Upper lobe of left lung (tissue), 6 donors: ENCODE measurements around the gene PCDH17. TPM values are rescaled to one million over a fixed set of nuclear protein-coding genes. Genes with fewer than 3 reads are reported as not detected.
A peak's percentile ranks its signal among the peaks of the same experiment; 100 is the strongest.

Source experiments
- ATAC-seq, 2 donors: fragments of 200-7000 bp; cut with Tn5 transposase; one replicate each; pipeline ENCODE4 v1.9.1; 2022; ENCODE audit warnings: mild to moderate bottlenecking in 2 of 2, moderate library complexity in 2 of 2; ENCODE audit not compliant: low FRiP score in 2 of 2
- DNase-seq, 2 donors: peaks; one replicate each; pipeline ENCODE4 v3.0.0-alpha.2; 2019 to 2020
- H3K27ac ChIP-seq, 4 donors: fragments of 200-600 bp; sonication (generic); one replicate each; pipeline ENCODE4 v1.5.1; 2016 to 2019
- H3K27me3 ChIP-seq, 4 donors: fragments of 200-600 bp; sonication (generic); one replicate each; pipeline ENCODE4 v1.5.1; 2017 to 2019
- H3K36me3 ChIP-seq, 4 donors: fragments of 200-600 bp; sonication (generic); one replicate each; pipeline ENCODE4 v1.5.1; 2016 to 2019
- H3K4me1 ChIP-seq, 4 donors: fragments of 200-600 bp; sonication (generic); one replicate each; pipeline ENCODE4 v1.5.1; 2018 to 2019
- H3K4me3 ChIP-seq, 4 donors: fragments of 200-600 bp; sonication (generic); one replicate each; pipeline ENCODE4 v1.5.1; 2017 to 2019; ENCODE audit warnings: mild to moderate bottlenecking in 2 of 4, moderate library complexity in 1 of 4
- H3K9me3 ChIP-seq, 4 donors: fragments of 200-600 bp; sonication (generic); one replicate each; pipeline ENCODE4 v1.5.1; 2018 to 2019
- EP300 ChIP-seq, 4 donors: sonication (generic); formaldehyde crosslinking; IDR thresholded peaks; one replicate each; pipeline ENCODE4 v1.5.1; 2017; ENCODE audit warnings: antibody characterized with exemption in 4 of 4, control low read depth in 2 of 4
- POLR2A ChIP-seq, 4 donors: fragments of 450-650 bp; IDR thresholded peaks; one replicate each; pipeline ENCODE4 v1.5.1; 2016 to 2017; ENCODE audit warnings: antibody characterized with exemption in 4 of 4, mild to moderate bottlenecking in 2 of 4
- POLR2AphosphoS5 ChIP-seq, 2 donors: sonication (generic); formaldehyde crosslinking; IDR thresholded peaks; one replicate each; pipeline ENCODE4 v1.5.1; 2017; ENCODE audit warnings: antibody characterized with exemption in 2 of 2
- WGBS, 2 donors: methylation state at CpG; one replicate each; pipeline ENCODE4 v1.1.5; 2017 to 2018; 5-methylcytosine and 5-hydroxymethylcytosine counted together
- total RNA-seq, 6 donors: library from RNA; depleted of rRNA in 4 of 6; stranded (reverse); fragments of >200 nt in 4 of 6; gene quantifications; one replicate each; pipeline versions ENCODE4 v1.1.0 to v1.2.1, GENCODE V29; 2016 to 2021
- TF ChIP-seq, protein P1 (sequence below), 6 experiments: fragments of 450-650 bp in 4 of 6; fragments of 200-600 bp in 2 of 6; sonication (generic) in 2 of 6; IDR thresholded peaks; one replicate each; pipeline ENCODE4 v1.5.1; 2016 to 2019; ENCODE audit warnings: antibody characterized with exemption in 6 of 6
- donor health status: DM: no; HTN: no; CAD: no; lungs with moderate emphysema.
- donor health status: DM: no; HTN: yes; CAD: no; lungs with severe emphysema.

PCDH17 gene
- total RNA-seq, 6 donors from 2014 or later, result 16.8 to 67.9 (median 25.8) TPM

DNA sequence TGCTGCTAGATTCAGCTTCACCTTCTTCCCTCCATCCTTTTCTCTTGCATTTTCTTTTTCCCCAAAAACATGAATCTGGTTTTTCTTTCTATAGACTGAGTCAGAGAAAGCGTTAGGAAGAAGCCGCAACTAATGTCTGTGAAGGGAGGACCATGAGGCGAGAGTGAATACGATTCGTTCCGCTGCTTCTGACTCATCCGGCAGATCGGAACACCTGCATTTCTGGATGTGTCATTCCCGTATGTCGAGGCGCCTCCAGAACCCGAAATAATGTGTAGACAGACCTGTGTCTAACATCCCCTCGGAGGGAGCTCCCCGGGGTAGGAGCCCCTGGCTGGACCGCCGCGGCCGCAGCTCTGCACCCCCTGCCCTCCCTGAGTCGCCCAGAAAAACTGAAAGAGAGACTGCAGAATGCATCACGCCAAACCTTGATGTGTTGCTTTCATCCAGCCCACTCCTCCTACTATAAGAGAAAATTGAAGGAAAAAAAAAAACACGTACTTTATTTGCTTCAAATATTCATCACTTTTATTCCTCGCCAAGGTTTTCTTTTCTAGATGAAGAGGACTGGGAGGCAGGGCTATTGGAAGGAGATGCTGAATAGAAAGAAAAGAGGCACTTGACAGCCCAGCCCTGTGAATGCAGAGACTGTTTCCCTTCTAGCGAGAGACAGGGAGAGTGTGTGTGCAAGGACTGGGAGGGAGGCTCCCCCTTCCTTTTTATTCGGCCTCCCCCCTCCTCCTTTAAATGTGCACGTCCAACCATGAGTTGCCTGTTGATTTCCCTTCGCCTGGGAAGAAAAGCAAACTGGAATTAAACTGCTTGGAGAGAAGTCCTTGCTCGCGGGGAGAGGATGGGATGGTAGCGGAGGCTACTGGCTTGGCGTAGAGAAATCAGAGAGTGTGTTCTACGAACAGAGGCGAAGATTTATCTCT lies 616 bp upstream of the PCDH17 start:
- WGBS, 2 donors, result 5 to 6% methylated on average over 32 of the region's 32 CpGs
- Histone ChIP-seq H3K27me3 (peaks cover 0 to 46% (median 24%) of the 10 kb centered on the region in 4 donors), H3K4me1 (peaks cover 14 to 35% (median 27%) of the 10 kb centered on the region in 4 donors), H3K9me3 (peaks cover 0 to 4% (median 0%) of the 10 kb centered on the region in 4 donors), H3K27ac (peak overlapping the region; percentile 41 to 82 (median 72)), H3K4me3 (peak overlapping the region; percentile 45 to 63 (median 54)), H3K36me3 (no peaks in the 10 kb centered on the region)
- DNase-seq, result peak in 1 of 2 donors; percentile 66
- ATAC-seq, result no peak
- TF ChIP-seq POLR2A (IDR thresholded peaks at IDR 0.05) (no peak), POLR2AphosphoS5 (IDR thresholded peaks at IDR 0.05) (peak in 1 of 2 donors; percentile 1)
- TF ChIP-seq, protein P1, sequence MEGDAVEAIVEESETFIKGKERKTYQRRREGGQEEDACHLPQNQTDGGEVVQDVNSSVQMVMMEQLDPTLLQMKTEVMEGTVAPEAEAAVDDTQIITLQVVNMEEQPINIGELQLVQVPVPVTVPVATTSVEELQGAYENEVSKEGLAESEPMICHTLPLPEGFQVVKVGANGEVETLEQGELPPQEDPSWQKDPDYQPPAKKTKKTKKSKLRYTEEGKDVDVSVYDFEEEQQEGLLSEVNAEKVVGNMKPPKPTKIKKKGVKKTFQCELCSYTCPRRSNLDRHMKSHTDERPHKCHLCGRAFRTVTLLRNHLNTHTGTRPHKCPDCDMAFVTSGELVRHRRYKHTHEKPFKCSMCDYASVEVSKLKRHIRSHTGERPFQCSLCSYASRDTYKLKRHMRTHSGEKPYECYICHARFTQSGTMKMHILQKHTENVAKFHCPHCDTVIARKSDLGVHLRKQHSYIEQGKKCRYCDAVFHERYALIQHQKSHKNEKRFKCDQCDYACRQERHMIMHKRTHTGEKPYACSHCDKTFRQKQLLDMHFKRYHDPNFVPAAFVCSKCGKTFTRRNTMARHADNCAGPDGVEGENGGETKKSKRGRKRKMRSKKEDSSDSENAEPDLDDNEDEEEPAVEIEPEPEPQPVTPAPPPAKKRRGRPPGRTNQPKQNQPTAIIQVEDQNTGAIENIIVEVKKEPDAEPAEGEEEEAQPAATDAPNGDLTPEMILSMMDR (IDR thresholded peaks at IDR 0.05), result no peak

DNA sequence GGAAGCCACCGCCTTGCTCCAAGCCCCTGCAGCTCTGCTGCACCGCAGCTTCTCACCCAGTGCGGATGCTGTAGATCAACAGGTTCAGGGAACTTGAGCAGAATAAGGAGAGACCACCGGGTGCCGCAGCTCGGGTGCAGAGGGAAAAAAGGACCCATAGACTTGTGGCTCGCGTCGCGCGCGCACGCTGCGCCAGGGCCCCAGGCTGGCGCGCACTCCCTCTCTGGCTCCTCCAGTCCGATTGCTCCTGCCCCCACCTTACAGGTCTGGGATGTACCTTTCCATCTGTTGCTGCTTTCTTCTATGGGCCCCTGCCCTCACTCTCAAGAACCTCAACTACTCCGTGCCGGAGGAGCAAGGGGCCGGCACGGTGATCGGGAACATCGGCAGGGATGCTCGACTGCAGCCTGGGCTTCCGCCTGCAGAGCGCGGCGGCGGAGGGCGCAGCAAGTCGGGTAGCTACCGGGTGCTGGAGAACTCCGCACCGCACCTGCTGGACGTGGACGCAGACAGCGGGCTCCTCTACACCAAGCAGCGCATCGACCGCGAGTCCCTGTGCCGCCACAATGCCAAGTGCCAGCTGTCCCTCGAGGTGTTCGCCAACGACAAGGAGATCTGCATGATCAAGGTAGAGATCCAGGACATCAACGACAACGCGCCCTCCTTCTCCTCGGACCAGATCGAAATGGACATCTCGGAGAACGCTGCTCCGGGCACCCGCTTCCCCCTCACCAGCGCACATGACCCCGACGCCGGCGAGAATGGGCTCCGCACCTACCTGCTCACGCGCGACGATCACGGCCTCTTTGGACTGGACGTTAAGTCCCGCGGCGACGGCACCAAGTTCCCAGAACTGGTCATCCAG lies 964 bp downstream of the PCDH17 start:
- DNase-seq (peak in 1 of 2 donors; percentile 83), ATAC-seq (no peak)
- Histone ChIP-seq H3K9me3 (peaks cover 0 to 4% (median 0%) of the 10 kb centered on the region in 4 donors), H3K4me3 (peak overlapping the region; percentile 45 to 63 (median 54)), H3K4me1 (peaks cover 14 to 35% (median 27%) of the 10 kb centered on the region in 4 donors), H3K27me3 (peaks cover 0 to 46% (median 24%) of the 10 kb centered on the region in 4 donors), H3K27ac (peak overlapping the region; percentile 61 to 82 (median 72)), H3K36me3 (no peaks in the 10 kb centered on the region)
- WGBS, 2 donors, result 7 to 9% methylated on average over 19 to 63 of the region's 70 CpGs
- no peak for TF ChIP-seq POLR2A (IDR thresholded peaks at IDR 0.05)
- no peak for TF ChIP-seq EP300 (IDR thresholded peaks at IDR 0.05)
- TF ChIP-seq POLR2AphosphoS5 (IDR thresholded peaks at IDR 0.05), result no peak
- TF ChIP-seq, protein P1 (IDR thresholded peaks at IDR 0.05), result no peak

DNA sequence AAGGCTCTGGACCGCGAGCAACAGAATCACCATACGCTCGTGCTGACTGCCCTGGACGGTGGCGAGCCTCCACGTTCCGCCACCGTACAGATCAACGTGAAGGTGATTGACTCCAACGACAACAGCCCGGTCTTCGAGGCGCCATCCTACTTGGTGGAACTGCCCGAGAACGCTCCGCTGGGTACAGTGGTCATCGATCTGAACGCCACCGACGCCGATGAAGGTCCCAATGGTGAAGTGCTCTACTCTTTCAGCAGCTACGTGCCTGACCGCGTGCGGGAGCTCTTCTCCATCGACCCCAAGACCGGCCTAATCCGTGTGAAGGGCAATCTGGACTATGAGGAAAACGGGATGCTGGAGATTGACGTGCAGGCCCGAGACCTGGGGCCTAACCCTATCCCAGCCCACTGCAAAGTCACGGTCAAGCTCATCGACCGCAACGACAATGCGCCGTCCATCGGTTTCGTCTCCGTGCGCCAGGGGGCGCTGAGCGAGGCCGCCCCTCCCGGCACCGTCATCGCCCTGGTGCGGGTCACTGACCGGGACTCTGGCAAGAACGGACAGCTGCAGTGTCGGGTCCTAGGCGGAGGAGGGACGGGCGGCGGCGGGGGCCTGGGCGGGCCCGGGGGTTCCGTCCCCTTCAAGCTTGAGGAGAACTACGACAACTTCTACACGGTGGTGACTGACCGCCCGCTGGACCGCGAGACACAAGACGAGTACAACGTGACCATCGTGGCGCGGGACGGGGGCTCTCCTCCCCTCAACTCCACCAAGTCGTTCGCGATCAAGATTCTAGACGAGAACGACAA lies 1.8 kb downstream of the PCDH17 start:
- Histone ChIP-seq H3K4me1 (peaks cover 14 to 35% (median 27%) of the 10 kb centered on the region in 4 donors), H3K4me3 (peak overlapping the region; percentile 12 to 63 (median 51)), H3K27me3 (peaks cover 0 to 44% (median 24%) of the 10 kb centered on the region in 4 donors), H3K36me3 (no peaks in the 10 kb centered on the region), H3K27ac (peak overlapping the region; percentile 61 to 82 (median 72)), H3K9me3 (peaks cover 0 to 4% (median 0%) of the 10 kb centered on the region in 4 donors)
- TF ChIP-seq POLR2A (IDR thresholded peaks at IDR 0.05) (no peak), EP300 (IDR thresholded peaks at IDR 0.05) (no peak), POLR2AphosphoS5 (IDR thresholded peaks at IDR 0.05) (peak; percentile 31 to 39)
- TF ChIP-seq, protein P1 (IDR thresholded peaks at IDR 0.05), result peak; percentile 46 to 78 (median 58)
- DNase-seq (peak; percentile 33 to 91), ATAC-seq (peak; percentile 41 to 68)
- 12% methylated on average over 39 to 69 of the region's 77 CpGs for WGBS, 2 donors
